ENCODE data around the gene TYRO3.

GRCh38 chr15:41561104-41561776 is 2.2 kb downstream of the TYRO3 start:
- TF ChIP-seq EZH2 (IDR thresholded peaks at IDR 0.05; ENCODE audit: insufficient read depth, poor library complexity, severe bottlenecking) (no peak), EZH2phosphoT487 (IDR thresholded peaks at IDR 0.05; ENCODE audit: insufficient read depth, low read depth) (no peak)
